ENCODE measurements around the gene NR1H4.
A peak's percentile ranks its signal among the peaks of the same experiment; 100 is the strongest.

Gene NR1H4

GRCh38 chr12:100564090-100564489, 90.4 kb downstream of the NR1H4 start:
- Mint-ChIP-seq H3K4me1 (ENCODE audit: low read depth) (no peaks in the 10 kb centered on the region), H3K9me3 (ENCODE audit: low read depth) (no peaks in the 10 kb centered on the region), H3K27ac (no peak overlapping the region), H3K4me3 (no peak overlapping the region), H3K36me3 (no peaks in the 10 kb centered on the region), H3K27me3 (peaks cover 26% of the 10 kb centered on the region)

- Mint-ChIP-seq H3K4me1 (ENCODE audit: low read depth) (no peaks in the 10 kb centered on the region), H3K36me3 (no peaks in the 10 kb centered on the region), H3K27ac (no peak overlapping the region), H3K9me3 (ENCODE audit: low read depth) (no peaks in the 10 kb centered on the region), H3K27me3 (peaks cover 26% of the 10 kb centered on the region), H3K4me3 (no peak overlapping the region)
These were observed 91.3 kb downstream of the NR1H4 start for GRCh38 chr12:100564905-100565467.

- no peak overlapping the region for H3K4me3 Mint-ChIP-seq
- H3K27ac Mint-ChIP-seq = no peak overlapping the region
- H3K36me3 Mint-ChIP-seq = no peaks in the 10 kb centered on the region
- H3K9me3 Mint-ChIP-seq (ENCODE audit: low read depth) = no peaks in the 10 kb centered on the region
- no peaks in the 10 kb centered on the region for H3K4me1 Mint-ChIP-seq (ENCODE audit: low read depth)
- peaks cover 19% of the 10 kb centered on the region for H3K27me3 Mint-ChIP-seq
These were observed 92.4 kb downstream of the NR1H4 start for GRCh38 chr12:100565987-100566545.

DNA sequence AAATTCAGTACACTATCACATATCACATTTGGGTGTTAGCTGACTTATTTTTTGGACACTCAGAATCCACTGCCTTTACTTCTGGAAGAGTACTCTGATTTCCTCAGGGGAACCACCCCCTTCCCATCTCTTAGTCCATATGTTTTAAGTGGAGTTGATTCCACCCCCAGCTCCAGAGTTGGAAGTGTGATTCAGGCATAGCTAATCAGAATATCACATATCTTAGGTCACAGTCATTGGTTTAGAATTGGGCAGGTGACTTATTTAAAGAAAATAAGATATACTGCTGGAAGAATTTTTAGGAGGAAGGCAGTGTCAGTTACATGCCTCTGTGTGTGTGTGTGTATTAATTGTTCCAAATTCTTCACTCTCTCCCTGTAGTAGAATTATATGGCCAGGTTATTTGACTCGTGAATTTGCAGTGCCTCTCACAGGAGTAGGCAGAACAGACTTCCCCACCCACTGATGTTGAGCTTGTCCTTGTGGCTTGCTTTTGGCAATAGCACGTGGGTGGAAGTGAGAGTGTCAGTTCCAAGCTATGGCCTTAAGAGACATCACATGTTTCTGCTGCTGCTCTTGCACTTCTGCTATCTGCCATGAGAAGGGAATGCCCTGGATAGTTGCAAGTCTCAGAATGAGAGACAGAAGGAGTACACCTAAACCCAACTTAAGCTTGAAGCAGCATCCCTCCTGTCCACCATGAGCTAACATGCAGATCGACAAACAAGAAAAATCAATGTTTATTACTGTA, 93.4 kb downstream of the NR1H4 start:
- no peaks in the 10 kb centered on the region for H3K4me1 Mint-ChIP-seq (ENCODE audit: low read depth)
- peaks cover 19% of the 10 kb centered on the region for H3K27me3 Mint-ChIP-seq
- H3K27ac Mint-ChIP-seq = no peak overlapping the region
- H3K9me3 Mint-ChIP-seq (ENCODE audit: low read depth) = no peaks in the 10 kb centered on the region
- H3K36me3 Mint-ChIP-seq = no peaks in the 10 kb centered on the region
- H3K4me3 Mint-ChIP-seq = no peak overlapping the region

GRCh38 chr12:100567945-100568344, 94.3 kb downstream of the NR1H4 start:
- H3K4me3 Mint-ChIP-seq = no peak overlapping the region

GRCh38 chr12:100572184-100572583, 98.5 kb downstream of the NR1H4 start:
- Mint-ChIP-seq H3K9me3 (ENCODE audit: low read depth) (no peaks in the 10 kb centered on the region), H3K27ac (no peak overlapping the region), H3K27me3 (peaks cover 21% of the 10 kb centered on the region), H3K4me3 (peak overlapping the region; percentile 63), H3K36me3 (no peaks in the 10 kb centered on the region), H3K4me1 (ENCODE audit: low read depth) (peaks cover 11% of the 10 kb centered on the region)

More at GRCh38 chr12:100567945-100568344, 94.3 kb downstream of the NR1H4 start:
- peaks cover 1% of the 10 kb centered on the region for H3K4me1 Mint-ChIP-seq (ENCODE audit: low read depth)
- peaks cover 19% of the 10 kb centered on the region for H3K27me3 Mint-ChIP-seq
- H3K9me3 Mint-ChIP-seq (ENCODE audit: low read depth) = no peaks in the 10 kb centered on the region
- no peaks in the 10 kb centered on the region for H3K36me3 Mint-ChIP-seq
- H3K27ac Mint-ChIP-seq = no peak overlapping the region

- Mint-ChIP-seq H3K36me3 (no peaks in the 10 kb centered on the region), H3K27ac (no peak within 1 kb of the TSS), H3K4me1 (ENCODE audit: low read depth) (peaks cover 11% of the 10 kb centered on the region), H3K9me3 (ENCODE audit: low read depth) (no peaks in the 10 kb centered on the region), H3K4me3 (peak within 1 kb of the TSS; percentile 91), H3K27me3 (peaks cover 15% of the 10 kb centered on the region)
These were observed 99.9 kb downstream of the NR1H4 start, which contains the start of gene GAS2L3 for GRCh38 chr12:100573292-100574186. GAS2L3 (plus strand) TSS chr12:100573684; CDS start chr12:100594905, 21,221 bp downstream.

DNA sequence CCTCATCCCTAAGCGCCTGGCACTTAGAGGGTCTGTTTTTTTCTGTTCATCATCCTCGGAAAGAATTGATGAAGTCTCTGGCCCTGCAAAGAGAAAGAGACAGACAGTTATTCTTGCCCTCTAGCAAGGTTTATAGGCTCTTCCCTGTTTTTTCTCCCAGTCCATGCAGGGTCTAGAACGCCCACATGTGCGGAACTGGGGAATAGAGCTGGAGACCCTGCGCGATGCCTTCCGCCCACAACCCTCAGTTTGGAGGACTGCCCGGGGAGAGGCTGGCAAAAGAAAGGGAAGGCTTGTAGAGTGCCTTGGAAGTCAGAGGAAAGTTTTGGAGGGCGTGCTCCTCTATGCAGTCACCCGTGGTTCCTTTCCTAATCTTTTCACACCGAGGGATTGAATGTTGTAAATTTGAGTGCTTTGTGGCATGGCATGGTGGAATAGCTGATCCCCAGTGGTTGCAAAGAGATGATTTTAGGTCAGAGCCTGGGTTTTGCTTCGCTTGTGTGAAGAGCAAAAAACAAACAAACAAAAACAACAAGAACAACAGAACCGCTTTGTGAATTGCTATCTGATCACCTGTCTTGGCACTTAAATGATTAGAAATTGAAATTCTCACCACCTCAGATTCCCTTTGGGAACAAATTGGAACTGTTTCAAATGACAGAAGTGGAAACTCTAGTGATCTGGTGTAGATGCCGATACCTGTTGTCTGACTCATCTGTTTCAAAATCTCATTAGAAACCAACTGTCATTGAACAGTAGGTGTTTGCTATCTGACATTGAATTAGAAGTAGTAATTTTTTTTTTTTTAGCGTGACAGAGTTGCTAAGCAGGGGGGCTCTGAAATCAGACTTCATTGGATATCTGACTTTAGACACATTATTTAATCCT, 100.8 kb downstream of the NR1H4 start:
- Mint-ChIP-seq H3K27me3 (peaks cover 17% of the 10 kb centered on the region), H3K9me3 (ENCODE audit: low read depth) (no peaks in the 10 kb centered on the region), H3K27ac (no peak overlapping the region), H3K36me3 (no peaks in the 10 kb centered on the region), H3K4me1 (ENCODE audit: low read depth) (peaks cover 11% of the 10 kb centered on the region), H3K4me3 (peak overlapping the region; percentile 91)

GRCh38 chr12:100576331-100577036, 102.8 kb downstream of the NR1H4 start:
- no peak overlapping the region for H3K27ac Mint-ChIP-seq
- no peaks in the 10 kb centered on the region for H3K36me3 Mint-ChIP-seq
- H3K4me3 Mint-ChIP-seq = no peak overlapping the region
- H3K27me3 Mint-ChIP-seq = peaks cover 17% of the 10 kb centered on the region
- H3K4me1 Mint-ChIP-seq (ENCODE audit: low read depth) = peaks cover 11% of the 10 kb centered on the region
- H3K9me3 Mint-ChIP-seq (ENCODE audit: low read depth) = no peaks in the 10 kb centered on the region

- Mint-ChIP-seq H3K27ac (no peak overlapping the region), H3K4me3 (no peak overlapping the region), H3K36me3 (no peaks in the 10 kb centered on the region), H3K9me3 (ENCODE audit: low read depth) (no peaks in the 10 kb centered on the region), H3K27me3 (peaks cover 16% of the 10 kb centered on the region), H3K4me1 (ENCODE audit: low read depth) (peaks cover 7% of the 10 kb centered on the region)
These were observed 105.3 kb downstream of the NR1H4 start for GRCh38 chr12:100578923-100579322.

DNA sequence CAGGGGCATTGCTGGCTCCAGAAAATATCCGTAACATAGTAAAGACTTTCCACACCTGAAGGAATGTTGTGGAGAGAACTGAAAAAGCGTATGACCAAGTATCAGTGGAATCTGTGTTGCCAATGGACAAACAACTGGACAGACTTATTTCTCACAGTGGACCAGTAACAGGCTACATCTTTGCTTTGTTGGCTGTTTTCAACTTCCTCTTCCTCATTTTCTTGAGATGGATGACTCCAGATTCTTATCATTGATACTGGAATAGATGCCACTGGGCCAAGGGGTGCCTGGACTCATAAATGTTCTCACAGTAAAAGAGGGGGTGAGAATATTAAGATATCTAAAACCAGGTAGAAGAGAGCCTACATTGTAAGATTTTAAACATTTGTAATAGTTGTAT, 106.2 kb downstream of the NR1H4 start:
- Mint-ChIP-seq H3K9me3 (ENCODE audit: low read depth) (no peaks in the 10 kb centered on the region), H3K27me3 (peaks cover 11% of the 10 kb centered on the region), H3K36me3 (no peaks in the 10 kb centered on the region), H3K4me1 (ENCODE audit: low read depth) (no peaks in the 10 kb centered on the region), H3K27ac (no peak overlapping the region), H3K4me3 (no peak overlapping the region)

- no peak overlapping the region for H3K4me3 Mint-ChIP-seq
- no peaks in the 10 kb centered on the region for H3K36me3 Mint-ChIP-seq
- peaks cover 16% of the 10 kb centered on the region for H3K9me3 Mint-ChIP-seq (ENCODE audit: low read depth)
- H3K27ac Mint-ChIP-seq = no peak overlapping the region
- H3K27me3 Mint-ChIP-seq = peaks cover 8% of the 10 kb centered on the region
- H3K4me1 Mint-ChIP-seq (ENCODE audit: low read depth) = no peaks in the 10 kb centered on the region
These were observed 110.6 kb downstream of the NR1H4 start for GRCh38 chr12:100584256-100584655.

- H3K4me1 Mint-ChIP-seq (ENCODE audit: low read depth) = no peaks in the 10 kb centered on the region
- H3K9me3 Mint-ChIP-seq (ENCODE audit: low read depth) = peaks cover 11% of the 10 kb centered on the region
- H3K27me3 Mint-ChIP-seq = peaks cover 3% of the 10 kb centered on the region
- no peaks in the 10 kb centered on the region for H3K36me3 Mint-ChIP-seq
- H3K27ac Mint-ChIP-seq = no peak overlapping the region
- no peak overlapping the region for H3K4me3 Mint-ChIP-seq
These were observed 118.3 kb downstream of the NR1H4 start for GRCh38 chr12:100591979-100592378.
